ENCODE data around the gene ENPP5. TPM values are rescaled to one million over a fixed set of nuclear protein-coding genes. Genes with fewer than 3 reads are reported as not detected.

ENPP5 gene
- total RNA-seq, 1 experiment from 2014 or later, result 2.3 TPM

- ChIA-PET CTCF (no interaction called here), POLR2A (no interaction called here)
- no TSS peak for BruUV-seq (replicated peaks)
- intact Hi-C loops (cut with micrococcal nuclease; ENCODE audit: unreplicated experiment), result no loop called here
- Mint-ChIP-seq H3K4me1 (ENCODE audit: low read depth, unreplicated experiment) (peaks cover 6% of the 10 kb centered on the region), H3K9me3 (ENCODE audit: unreplicated experiment) (no peaks in the 10 kb centered on the region), H3K4me3 (ENCODE audit: unreplicated experiment) (no peak overlapping the region), H3K36me3 (ENCODE audit: insufficient read depth, unreplicated experiment) (peaks cover 5% of the 10 kb centered on the region), H3K27me3 (ENCODE audit: insufficient read depth, unreplicated experiment) (peaks cover 4% of the 10 kb centered on the region), H3K27ac (ENCODE audit: unreplicated experiment) (no peak overlapping the region)
- Histone ChIP-seq H3K36me3 (ENCODE audit: control insufficient read depth, insufficient read depth, low read length) (no peaks in the 10 kb centered on the region), H3K4me1 (0 out of 2 replicates have a peak, but pooled peaks cover 4% of the 10 kb centered on the region), H3K4me3 (ENCODE audit: low read depth, low read length) (no peak overlapping the region), H3K9me3 (no peaks in the 10 kb centered on the region), H3K27me3 (replicated peaks; ENCODE audit: control insufficient read depth, insufficient read depth, low read length) (no peaks in the 10 kb centered on the region)
- TF ChIP-seq CTCF (IDR thresholded peaks at IDR 0.05; ENCODE audit: insufficient read depth in 1 of 2, low read depth in 1 of 2, low read length in 1 of 2, severe bottlenecking in 1 of 2, unreplicated experiment in 1 of 2), result no peak
- no peak for DNase-seq
Observed at GRCh38 chr6:46172176-46172575, 1.4 kb upstream of the ENPP5 start.

GRCh38 chr6:46160102-46160501, 10.7 kb downstream of the ENPP5 start:
- TF ChIP-seq CTCF (IDR thresholded peaks at IDR 0.05; ENCODE audit: insufficient read depth in 1 of 2, low read depth in 1 of 2, low read length in 1 of 2, severe bottlenecking in 1 of 2, unreplicated experiment in 1 of 2), result no peak
- no peaks in the 10 kb centered on the region for H3K9me3 ChIP-seq
- H3K4me1 ChIP-seq, result no peaks in the 10 kb centered on the region
- H3K27me3 ChIP-seq (replicated peaks; ENCODE audit: control insufficient read depth, insufficient read depth, low read length), result no peaks in the 10 kb centered on the region
- H3K36me3 ChIP-seq (ENCODE audit: control insufficient read depth, insufficient read depth, low read length), result no peaks in the 10 kb centered on the region
- no peak for DNase-seq
- no TSS peak for BruUV-seq (replicated peaks)
- no peaks in the 10 kb centered on the region for H3K4me1 Mint-ChIP-seq (ENCODE audit: low read depth, unreplicated experiment)
- no peak overlapping the region for H3K27ac Mint-ChIP-seq (ENCODE audit: unreplicated experiment)
- H3K4me3 ChIP-seq (ENCODE audit: low read depth, low read length), result no peak overlapping the region
- no peaks in the 10 kb centered on the region for H3K36me3 Mint-ChIP-seq (ENCODE audit: insufficient read depth, unreplicated experiment)
- POLR2A ChIA-PET, result no interaction called here
- CTCF ChIA-PET, result no interaction called here
- intact Hi-C loops (cut with micrococcal nuclease; ENCODE audit: unreplicated experiment), result no loop called here
- H3K27me3 Mint-ChIP-seq (ENCODE audit: insufficient read depth, unreplicated experiment), result peaks cover 5% of the 10 kb centered on the region
- H3K9me3 Mint-ChIP-seq (ENCODE audit: unreplicated experiment), result no peaks in the 10 kb centered on the region
- no peak overlapping the region for H3K4me3 Mint-ChIP-seq (ENCODE audit: unreplicated experiment)

- Histone ChIP-seq H3K9me3 (no peaks in the 10 kb centered on the region), H3K36me3 (ENCODE audit: control insufficient read depth, insufficient read depth, low read length) (no peaks in the 10 kb centered on the region), H3K4me1 (no peaks in the 10 kb centered on the region), H3K27me3 (replicated peaks; ENCODE audit: control insufficient read depth, insufficient read depth, low read length) (no peaks in the 10 kb centered on the region), H3K4me3 (ENCODE audit: low read depth, low read length) (no peak overlapping the region)
- Mint-ChIP-seq H3K27ac (ENCODE audit: unreplicated experiment) (no peak overlapping the region), H3K27me3 (ENCODE audit: insufficient read depth, unreplicated experiment) (peaks cover 8% of the 10 kb centered on the region), H3K36me3 (ENCODE audit: insufficient read depth, unreplicated experiment) (no peaks in the 10 kb centered on the region), H3K4me1 (ENCODE audit: low read depth, unreplicated experiment) (no peaks in the 10 kb centered on the region), H3K4me3 (ENCODE audit: unreplicated experiment) (no peak overlapping the region), H3K9me3 (ENCODE audit: unreplicated experiment) (no peaks in the 10 kb centered on the region)
- TF ChIP-seq CTCF (IDR thresholded peaks at IDR 0.05; ENCODE audit: insufficient read depth in 1 of 2, low read depth in 1 of 2, low read length in 1 of 2, severe bottlenecking in 1 of 2, unreplicated experiment in 1 of 2), result no peak
- CTCF ChIA-PET, result no interaction called here
- no peak for DNase-seq
- intact Hi-C loops (cut with micrococcal nuclease; ENCODE audit: unreplicated experiment), result no loop called here
- POLR2A ChIA-PET, result no interaction called here
- BruUV-seq (replicated peaks), result no TSS peak
Observed at GRCh38 chr6:46159229-46159628, 11.6 kb downstream of the ENPP5 start.

Data from Caco-2 (cell line).